Liver (tissue), 9 donors: Measurements from ENCODE around the gene YAE1. TPM values are rescaled to one million over a fixed set of nuclear protein-coding genes. Genes with fewer than 3 reads are reported as not detected.

Experiments used
- DNase-seq: peaks from one replicate; pipeline ENCODE4 v3.0.0-alpha.2; 2017; ENCODE audit warnings: low spot score
- H3K27ac ChIP-seq, 2 donors: one replicate each; pipeline ENCODE4 v1.7.0; 2013; ENCODE audit warnings: inconsistent platforms in 2 of 2, low read length in 2 of 2, control low read depth in 1 of 2, low read depth in 1 of 2, mild to moderate bottlenecking in 1 of 2
- H3K27me3 ChIP-seq, 4 donors: one replicate each; pipeline versions ENCODE4 v1.6.1 to v1.7.0; 2013; ENCODE audit warnings: low read length in 3 of 4, inconsistent platforms in 1 of 4, mild to moderate bottlenecking in 1 of 4, moderate library complexity in 1 of 4; ENCODE audit not compliant: control insufficient read depth in 4 of 4, insufficient read depth in 4 of 4
- H3K36me3 ChIP-seq, 4 donors: one replicate each; pipeline versions ENCODE4 v1.6.1 to v1.7.0; 2013; ENCODE audit warnings: low read length in 3 of 4, mild to moderate bottlenecking in 3 of 4, low read depth in 1 of 4, moderate library complexity in 1 of 4; ENCODE audit not compliant: control insufficient read depth in 4 of 4, insufficient read depth in 3 of 4
- H3K4me1 ChIP-seq, 4 donors: one replicate each; pipeline versions ENCODE4 v1.6.1 to v1.7.0; 2013; ENCODE audit warnings: low read length in 3 of 4, mild to moderate bottlenecking in 3 of 4, moderate library complexity in 1 of 4; ENCODE audit not compliant: control insufficient read depth in 4 of 4, insufficient read depth in 4 of 4
- H3K4me3 ChIP-seq, 3 donors: one replicate each; pipeline versions ENCODE4 v1.6.1 to v1.7.0; 2013; ENCODE audit warnings: low read length in 3 of 3, control low read depth in 1 of 3, low read depth in 1 of 3, mild to moderate bottlenecking in 1 of 3
- H3K9ac ChIP-seq, 2 donors: one replicate each; pipeline ENCODE4 v1.7.0; 2013; ENCODE audit warnings: low read length in 2 of 2, mild to moderate bottlenecking in 2 of 2, moderate library complexity in 2 of 2, control low read depth in 1 of 2, low read depth in 1 of 2
- H3K9me3 ChIP-seq, 4 donors: one replicate each; pipeline versions ENCODE4 v1.6.1 to v1.7.0; 2013; ENCODE audit warnings: low read length in 3 of 4; ENCODE audit not compliant: control insufficient read depth in 4 of 4
- CTCF ChIP-seq: fragments of 150-350 bp; IDR thresholded peaks from 2 replicates; pipeline ENCODE4 v1.5.1; 2017; ENCODE audit warnings: improper control_type of control experiment, low read depth, low read length; ENCODE audit not compliant: missing input control
- EGR1 ChIP-seq, 2 donors: IDR thresholded peaks; 2 replicates each; pipeline ENCODE4 v1.6.1; 2016 to 2018; ENCODE audit warnings: antibody characterized with exemption in 2 of 2, low read depth in 2 of 2
- FOXA1 ChIP-seq: IDR thresholded peaks from 2 replicates; pipeline ENCODE4 v1.6.1; 2016; ENCODE audit warnings: antibody characterized with exemption
- FOXA2 ChIP-seq: IDR thresholded peaks from 2 replicates; pipeline ENCODE4 v1.6.1; 2016; ENCODE audit warnings: antibody characterized with exemption
- GABPA ChIP-seq, 2 donors: IDR thresholded peaks in 1 of 2; conservative IDR thresholded peaks in 1 of 2; 2 replicates each; pipeline ENCODE4 v1.6.1; 2016; ENCODE audit warnings: antibody characterized with exemption in 2 of 2, mild to moderate bottlenecking in 1 of 2, moderate library complexity in 1 of 2
- HNF4A ChIP-seq, 2 donors: conservative IDR thresholded peaks; 2 replicates each; pipeline ENCODE4 v1.6.1; 2016; ENCODE audit warnings: antibody characterized with exemption in 2 of 2, mild to moderate bottlenecking in 2 of 2
- HNF4G ChIP-seq: IDR thresholded peaks from 2 replicates; pipeline ENCODE4 v1.6.1; 2016; ENCODE audit warnings: antibody characterized with exemption
- JUND ChIP-seq, 2 donors: IDR thresholded peaks; 2 replicates each; pipeline ENCODE4 v1.6.1; 2016; ENCODE audit warnings: antibody characterized with exemption in 2 of 2
- MAX ChIP-seq: IDR thresholded peaks from 2 replicates; pipeline ENCODE4 v1.6.1; 2016; ENCODE audit warnings: antibody characterized with exemption
- NR2F2 ChIP-seq: IDR thresholded peaks from 2 replicates; pipeline ENCODE4 v1.6.1; 2016; ENCODE audit warnings: antibody characterized with exemption
- RAD21 ChIP-seq, 2 donors: IDR thresholded peaks; 2 replicates each; pipeline ENCODE4 v1.6.1; 2016; ENCODE audit warnings: antibody characterized with exemption in 2 of 2, mild to moderate bottlenecking in 2 of 2
- REST ChIP-seq: IDR thresholded peaks from 2 replicates; pipeline ENCODE4 v1.6.1; 2016; ENCODE audit warnings: antibody characterized with exemption, mild to moderate bottlenecking
- RXRA ChIP-seq, 2 donors: IDR thresholded peaks; 2 replicates each; pipeline ENCODE4 v1.6.1; 2017 to 2018; ENCODE audit warnings: antibody characterized with exemption in 2 of 2, mild to moderate bottlenecking in 1 of 2
- SP1 ChIP-seq: IDR thresholded peaks from 2 replicates; pipeline ENCODE4 v1.6.1; 2018; ENCODE audit warnings: antibody characterized with exemption, mild to moderate bottlenecking
- TAF1 ChIP-seq: conservative IDR thresholded peaks from 2 replicates; pipeline ENCODE4 v1.6.1; 2016; ENCODE audit warnings: antibody characterized with exemption, mild to moderate bottlenecking
- YY1 ChIP-seq: IDR thresholded peaks from 2 replicates; pipeline ENCODE4 v1.6.1; 2016; ENCODE audit warnings: antibody characterized with exemption, mild to moderate bottlenecking
- whole genome bisulfite sequencing: extraction: QIAGEN DNeasy Blood & Tissue Kit; methylation state at CpG from one replicate; pipeline ENCODE4 v1.1.7; 2013; 5-methylcytosine and 5-hydroxymethylcytosine counted together
- polyA plus RNA-seq, 2 donors: library from polyadenylated mRNA; stranded (reverse) in 1 of 2; unstranded in 1 of 2; fragments of 200-250 nt in 1 of 2; fragments of >200 nt in 1 of 2; fragmentation: Nextera tagmentation in 1 of 2; extraction: Ambion mirVana in 1 of 2; gene quantifications; one replicate each; pipeline versions ENCODE4 v1.2.1 to v1.2.3, GENCODE V29; 2013 to 2015
- total RNA-seq, 2 donors: library from RNA; depleted of rRNA; stranded (reverse); fragments of >200 nt; gene quantifications; one replicate each; pipeline ENCODE4 v1.2.3, GENCODE V29; 2014
- TF ChIP-seq, protein P1 (sequence below): IDR thresholded peaks from 2 replicates; pipeline ENCODE4 v1.6.1; 2016; ENCODE audit warnings: antibody characterized with exemption
- TF ChIP-seq, protein P2 (sequence below): IDR thresholded peaks from 2 replicates; pipeline ENCODE4 v1.6.1; 2016; ENCODE audit warnings: antibody characterized with exemption
- donor health status: healthy.
- donor health status: healthy.
- donor health status: healthy.
- donor health status: healthy.
- donor health status: healthy.

The YAE1 gene
- total and polyA plus RNA-seq, 4 donors: 6.7 to 12.0 (median 9.9) TPM

GRCh38 chr7:39589323-39590111 is 23.3 kb downstream of the YAE1 start:
- Histone ChIP-seq H3K27me3 (no peaks in the 10 kb centered on the region), H3K36me3 (no peaks in the 10 kb centered on the region), H3K4me3 (no peak overlapping the region), H3K9me3 (no peaks in the 10 kb centered on the region), H3K4me1 (no peaks in the 10 kb centered on the region), H3K27ac (no peak overlapping the region), H3K9ac (no peak overlapping the region)
- TF ChIP-seq FOXA2 (no peak), HNF4G (no peak), YY1 (no peak), RAD21 (IDR thresholded peaks at IDR 0.05) (peak in 1 of 2 donors; percentile 8), MAX (no peak), NR2F2 (peak; percentile 26), REST (no peak), CTCF (no peak), JUND (IDR thresholded peaks at IDR 0.05) (peak; percentile 47 to 59), FOXA1 (no peak), TAF1 (no peak), EGR1 (IDR thresholded peaks at IDR 0.05; ENCODE audit: low read depth in 2 of 2) (no peak), HNF4A (conservative IDR thresholded peaks at IDR 0.05) (no peak), GABPA (IDR thresholded peaks at IDR 0.05 in 1 of 2, conservative IDR thresholded peaks at IDR 0.05 in 1 of 2) (no peak), RXRA (IDR thresholded peaks at IDR 0.05) (no peak), SP1 (no peak)
- TF ChIP-seq, protein P1, sequence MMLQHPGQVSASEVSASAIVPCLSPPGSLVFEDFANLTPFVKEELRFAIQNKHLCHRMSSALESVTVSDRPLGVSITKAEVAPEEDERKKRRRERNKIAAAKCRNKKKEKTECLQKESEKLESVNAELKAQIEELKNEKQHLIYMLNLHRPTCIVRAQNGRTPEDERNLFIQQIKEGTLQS: no peak
- TF ChIP-seq, protein P2, sequence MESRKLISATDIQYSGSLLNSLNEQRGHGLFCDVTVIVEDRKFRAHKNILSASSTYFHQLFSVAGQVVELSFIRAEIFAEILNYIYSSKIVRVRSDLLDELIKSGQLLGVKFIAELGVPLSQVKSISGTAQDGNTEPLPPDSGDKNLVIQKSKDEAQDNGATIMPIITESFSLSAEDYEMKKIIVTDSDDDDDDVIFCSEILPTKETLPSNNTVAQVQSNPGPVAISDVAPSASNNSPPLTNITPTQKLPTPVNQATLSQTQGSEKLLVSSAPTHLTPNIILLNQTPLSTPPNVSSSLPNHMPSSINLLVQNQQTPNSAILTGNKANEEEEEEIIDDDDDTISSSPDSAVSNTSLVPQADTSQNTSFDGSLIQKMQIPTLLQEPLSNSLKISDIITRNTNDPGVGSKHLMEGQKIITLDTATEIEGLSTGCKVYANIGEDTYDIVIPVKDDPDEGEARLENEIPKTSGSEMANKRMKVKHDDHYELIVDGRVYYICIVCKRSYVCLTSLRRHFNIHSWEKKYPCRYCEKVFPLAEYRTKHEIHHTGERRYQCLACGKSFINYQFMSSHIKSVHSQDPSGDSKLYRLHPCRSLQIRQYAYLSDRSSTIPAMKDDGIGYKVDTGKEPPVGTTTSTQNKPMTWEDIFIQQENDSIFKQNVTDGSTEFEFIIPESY: no peak
- DNase-seq: no peak
- 73% methylated on average over 7 of the region's 7 CpGs for WGBS
